GM23248 (cell line): Measurements from ENCODE around the gene RETREG1. TPM values are rescaled to one million over a fixed set of nuclear protein-coding genes. Genes with fewer than 3 reads are reported as not detected.
A peak's percentile ranks its signal among the peaks of the same experiment; 100 is the strongest.

Experiments
- DNase-seq: peaks from one replicate; pipeline ENCODE4 v3.0.0-alpha.2; 2015
- H2AFZ ChIP-seq: fragments of 200-600 bp; sonication (generic); 2 replicates; pipeline ENCODE4 v1.6.1; 2016; ENCODE audit warnings: antibody characterized with exemption
- H3F3A ChIP-seq: fragments of 200-600 bp; sonication (generic); 2 replicates; pipeline ENCODE4 v1.6.1; 2016; ENCODE audit warnings: mild to moderate bottlenecking, antibody characterized with exemption, mixed run types; ENCODE audit not compliant: insufficient read depth
- H3K27ac ChIP-seq: fragments of 200-600 bp; sonication (generic); 2 replicates; pipeline ENCODE4 v1.5.1; 2016; ENCODE audit warnings: mild to moderate bottlenecking
- H3K27me3 ChIP-seq: fragments of 200-600 bp; sonication (generic); replicated peaks from 2 replicates; pipeline ENCODE4 v1.6.1; 2016; ENCODE audit warnings: mild to moderate bottlenecking; ENCODE audit not compliant: insufficient read depth
- H3K36me3 ChIP-seq: fragments of 200-600 bp; sonication (generic); 2 replicates; pipeline ENCODE4 v1.6.1; 2016; ENCODE audit warnings: low read depth, mild to moderate bottlenecking
- H3K4me1 ChIP-seq: fragments of 200-600 bp; sonication (generic); 2 replicates; pipeline ENCODE4 v1.6.1; 2016; ENCODE audit warnings: mild to moderate bottlenecking; ENCODE audit not compliant: insufficient read depth
- H3K4me2 ChIP-seq: fragments of 200-600 bp; sonication (generic); one replicate; pipeline ENCODE4 v1.6.1; 2016; ENCODE audit warnings: mild to moderate bottlenecking; ENCODE audit not compliant: unreplicated experiment
- H3K4me3 ChIP-seq: fragments of 200-600 bp; sonication (generic); 2 replicates; pipeline ENCODE4 v1.5.1; 2016; ENCODE audit warnings: mild to moderate bottlenecking
- H3K79me2 ChIP-seq: fragments of 200-600 bp; sonication (generic); 2 replicates; pipeline ENCODE4 v1.6.1; 2016; ENCODE audit warnings: mild to moderate bottlenecking; ENCODE audit not compliant: insufficient read depth
- H3K9ac ChIP-seq: fragments of 200-600 bp; sonication (generic); 2 replicates; pipeline ENCODE4 v1.6.1; 2016; ENCODE audit warnings: mild to moderate bottlenecking
- H3K9me2 ChIP-seq: fragments of 200-600 bp; sonication (generic); 2 replicates; pipeline ENCODE4 v1.6.1; 2016; ENCODE audit warnings: mixed run types, mild to moderate bottlenecking, moderate library complexity; ENCODE audit not compliant: insufficient read depth
- H3K9me3 ChIP-seq: fragments of 200-600 bp; sonication (generic); one replicate; pipeline ENCODE4 v1.6.1; 2017; ENCODE audit warnings: low read depth
- H4K20me1 ChIP-seq: fragments of 200-600 bp; sonication (generic); 2 replicates; pipeline ENCODE4 v1.6.0; 2016; ENCODE audit not compliant: insufficient read depth
- EZH2 ChIP-seq: fragments of 200-600 bp; sonication (generic); IDR thresholded peaks from 2 replicates; pipeline ENCODE4 v1.6.1; 2018; ENCODE audit warnings: antibody characterized with exemption, mild to moderate bottlenecking; ENCODE audit not compliant: insufficient read depth, poor library complexity, severe bottlenecking
- EZH2phosphoT487 ChIP-seq: fragments of 200-600 bp; sonication (generic); IDR thresholded peaks from 2 replicates; pipeline ENCODE4 v1.6.1; 2018; ENCODE audit warnings: antibody characterized with exemption, moderate library complexity, mild to moderate bottlenecking, low read depth; ENCODE audit not compliant: insufficient read depth
- WGBS, 2 experiments: methylation state at CpG; one replicate each; pipeline ENCODE4 v1.1.6; 2015 to 2017; ENCODE audit warnings: low lambda C conversion rate in 2 of 2, low coverage in 1 of 2; ENCODE audit errors: missing lambda C conversion rate in 2 of 2; 5-methylcytosine and 5-hydroxymethylcytosine counted together
- in situ Hi-C: fragments of 300-500 bp; cut with MboI; formaldehyde crosslinking; loops from 2 replicates; pipeline ENCODE4 v1.15.0; 2020
- polyA plus RNA-seq: library from polyadenylated mRNA; unstranded; fragments of >200 nt; fragmentation: Nextera tagmentation; extraction: Ambion mirVana; gene quantifications from 2 replicates; pipeline ENCODE4 v1.2.1, GENCODE V29; 2016
- total RNA-seq: library from RNA; depleted of rRNA; stranded (reverse); fragments of >200 nt; shearing (Covaris generic); gene quantifications from 2 replicates; pipeline ENCODE4 v1.2.3, GENCODE V29; 2014

RETREG1 gene
- total and polyA plus RNA-seq, 2 experiments from 2014 or later, result 0.22 to 1.1 TPM

- Histone ChIP-seq H3K9ac (no peak overlapping the region), H3F3A (no peaks in the 10 kb centered on the region), H3K9me3 (no peaks in the 10 kb centered on the region), H3K27ac (no peak overlapping the region), H3K36me3 (no peaks in the 10 kb centered on the region), H2AFZ (no peak overlapping the region), H4K20me1 (no peaks in the 10 kb centered on the region), H3K4me3 (no peak overlapping the region), H3K4me1 (no peaks in the 10 kb centered on the region), H3K27me3 (no peaks in the 10 kb centered on the region; the same call in 1 of the 2 replicates), H3K4me2 (no peak overlapping the region), H3K79me2 (no peaks in the 10 kb centered on the region), H3K9me2 (no peaks in the 10 kb centered on the region)
- 52 to 66% methylated on average over 2 of the region's 2 CpGs for WGBS, 2 experiments
- in situ Hi-C loops, result no loop called here
- DNase-seq, result no peak
- TF ChIP-seq EZH2 (no peak), EZH2phosphoT487 (no peak)
These were observed 26.1 kb upstream of the RETREG1 start for GRCh38 chr5:16642867-16643266.

GRCh38 chr5:16639206-16639605 is 22.4 kb upstream of the RETREG1 start:
- H3K9me3 ChIP-seq, result no peaks in the 10 kb centered on the region
- no peak overlapping the region for H3K4me2 ChIP-seq
- no peak overlapping the region for H3K9ac ChIP-seq
- no peak overlapping the region for H3K4me3 ChIP-seq
- no peaks in the 10 kb centered on the region for H3K36me3 ChIP-seq
- no peaks in the 10 kb centered on the region; the same call in 1 of the 2 replicates for H3K27me3 ChIP-seq
- in situ Hi-C loops, result no loop called here
- H3K9me2 ChIP-seq, result no peaks in the 10 kb centered on the region
- DNase-seq, result no peak
- WGBS, 2 experiments, result 37 to 49% methylated on average over 4 of the region's 4 CpGs
- no peaks in the 10 kb centered on the region for H3K79me2 ChIP-seq
- H3F3A ChIP-seq, result no peaks in the 10 kb centered on the region
- H3K27ac ChIP-seq, result no peak overlapping the region
- H4K20me1 ChIP-seq, result no peaks in the 10 kb centered on the region
- TF ChIP-seq EZH2phosphoT487, result no peak
- TF ChIP-seq EZH2, result no peak
- no peak overlapping the region for H2AFZ ChIP-seq
- H3K4me1 ChIP-seq, result no peaks in the 10 kb centered on the region

- Histone ChIP-seq H3K79me2 (no peaks in the 10 kb centered on the region), H3K9ac (no peak overlapping the region), H3F3A (no peaks in the 10 kb centered on the region), H3K27ac (no peak overlapping the region), H3K36me3 (no peaks in the 10 kb centered on the region), H3K9me3 (no peaks in the 10 kb centered on the region), H2AFZ (no peak overlapping the region), H4K20me1 (no peaks in the 10 kb centered on the region), H3K9me2 (no peaks in the 10 kb centered on the region), H3K27me3 (peaks cover 27% of the 10 kb centered on the region), H3K4me3 (no peak overlapping the region), H3K4me1 (no peaks in the 10 kb centered on the region), H3K4me2 (no peak overlapping the region)
- no peak for DNase-seq
- in situ Hi-C loops, result no loop called here
- WGBS, 2 experiments, result 66 to 74% methylated on average over 3 of the region's 3 CpGs
- TF ChIP-seq EZH2phosphoT487, result no peak
- no peak for TF ChIP-seq EZH2
These were observed 11.6 kb upstream of the RETREG1 start for GRCh38 chr5:16628376-16628775.

DNA sequence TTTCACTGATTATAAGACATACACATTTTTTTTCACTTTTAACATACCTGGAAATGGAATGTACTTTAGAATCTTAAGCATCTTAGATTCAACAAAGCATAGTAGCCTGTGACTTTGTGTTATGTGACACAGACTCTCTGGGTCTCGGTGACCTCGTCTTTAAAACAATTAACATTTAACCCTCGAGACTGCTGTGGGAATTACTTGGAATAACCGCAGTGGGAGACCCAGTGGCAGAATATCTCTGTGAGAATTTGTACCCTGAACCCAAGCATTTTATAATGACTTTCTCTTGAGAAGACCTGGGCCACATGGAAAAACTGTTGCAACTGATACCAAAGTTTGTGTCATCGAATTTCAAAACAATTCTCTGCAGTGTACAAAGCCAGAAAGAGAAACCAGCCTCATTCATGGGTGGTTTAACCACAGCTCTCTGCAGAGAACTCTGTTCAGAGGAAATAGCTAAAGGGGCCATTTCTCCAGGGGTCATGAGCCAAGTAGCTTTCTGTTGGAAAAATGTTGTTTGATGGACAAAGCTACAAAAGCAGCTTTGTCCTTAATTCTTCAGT is 10.0 kb upstream of the RETREG1 start:
- Histone ChIP-seq H3K4me3 (no peak overlapping the region), H4K20me1 (no peaks in the 10 kb centered on the region), H3K27ac (no peak overlapping the region), H3K27me3 (peaks cover 35% of the 10 kb centered on the region), H3K36me3 (no peaks in the 10 kb centered on the region), H3K4me2 (no peak overlapping the region), H3K4me1 (no peaks in the 10 kb centered on the region), H3K9me3 (no peaks in the 10 kb centered on the region), H3F3A (no peaks in the 10 kb centered on the region), H3K9ac (no peak overlapping the region), H3K79me2 (no peaks in the 10 kb centered on the region), H3K9me2 (no peaks in the 10 kb centered on the region), H2AFZ (no peak overlapping the region)
- DNase-seq, result peak; percentile 15
- TF ChIP-seq EZH2phosphoT487, result no peak
- WGBS, 2 experiments, result 44 to 46% methylated on average over 5 of the region's 5 CpGs
- in situ Hi-C loops, result no loop called here

GRCh38 chr5:16625096-16625495 is 8.3 kb upstream of the RETREG1 start:
- Histone ChIP-seq H3K9ac (no peak overlapping the region), H3F3A (no peaks in the 10 kb centered on the region), H3K9me3 (no peaks in the 10 kb centered on the region), H3K4me3 (no peak overlapping the region), H3K79me2 (no peaks in the 10 kb centered on the region), H3K27ac (no peak overlapping the region), H3K4me2 (no peak overlapping the region), H3K4me1 (no peaks in the 10 kb centered on the region), H2AFZ (no peak overlapping the region), H3K9me2 (no peaks in the 10 kb centered on the region), H3K36me3 (no peaks in the 10 kb centered on the region), H4K20me1 (no peaks in the 10 kb centered on the region), H3K27me3 (peaks cover 40% of the 10 kb centered on the region)
- WGBS, 2 experiments, result 45 to 57% methylated on average over 3 of the region's 3 CpGs
- in situ Hi-C loops, result no loop called here
- TF ChIP-seq EZH2phosphoT487 (no peak), EZH2 (no peak)
- DNase-seq, result no peak
